ENCODE data around the gene ATAD3B.

The ATAD3B gene

DNA sequence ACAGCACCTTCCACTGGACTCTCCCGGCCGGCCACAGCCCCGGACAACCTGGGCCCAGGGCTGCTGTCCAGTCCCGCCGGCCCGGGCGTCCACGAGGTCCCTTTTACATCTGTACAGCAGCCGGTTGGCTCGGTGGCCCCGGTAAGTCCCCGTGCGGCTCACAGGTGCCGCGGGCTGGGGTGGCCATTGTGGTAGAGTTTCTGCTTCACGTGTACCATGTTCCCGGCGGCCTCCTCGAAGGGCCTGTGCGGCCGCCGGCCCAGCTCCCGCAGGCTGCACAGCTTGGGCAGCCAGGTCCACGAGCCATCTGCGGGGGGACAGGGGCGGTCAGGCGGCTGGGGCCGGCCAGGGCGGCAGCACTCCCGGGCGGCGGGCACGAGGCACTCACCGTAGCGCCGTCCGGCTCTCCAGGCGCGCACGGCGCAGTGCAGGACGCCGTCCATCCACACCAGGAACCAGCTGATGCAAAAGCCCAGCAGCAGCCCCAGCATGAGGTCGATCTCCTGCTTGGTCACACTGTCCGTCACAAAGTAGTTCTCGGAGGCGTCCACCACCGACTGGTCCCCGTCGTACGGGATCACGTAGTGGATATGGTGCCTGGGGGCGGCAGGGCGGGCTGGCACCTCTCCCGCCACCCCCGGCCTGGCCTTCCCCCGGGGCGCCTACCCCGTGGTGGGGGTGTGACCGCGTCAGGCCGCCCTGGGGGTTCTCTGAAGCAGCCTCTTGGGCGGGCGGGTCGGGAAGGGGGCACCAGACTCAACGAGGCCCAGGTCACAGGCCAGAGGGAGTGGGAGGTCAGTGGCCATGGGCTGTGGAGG is 63.8 kb downstream of the ATAD3B start:
- POLR2A ChIA-PET = interaction anchor here (0.5 to 0.8 kb wide), 2 partner anchors 48 to 133 kb away, joined by 3 read pairs; no protein-coding TSS in a partner anchor
- TF ChIP-seq ZNF274 (IDR thresholded peaks at IDR 0.05; ENCODE audit: low read length) = no peak
- no peak for TF ChIP-seq ZNF274 (tag by site-specific recombination; IDR thresholded peaks at IDR 0.05; ENCODE audit: borderline replicate concordance)
- TF ChIP-seq ZNF169 (tag by site-specific recombination; IDR thresholded peaks at IDR 0.05) = no peak
- TF ChIP-seq ZFHX2 (tag by site-specific recombination; conservative IDR thresholded peaks at IDR 0.05) = peak; percentile 39; the same call in 1 of the 2 replicates
- no peak for TF ChIP-seq ZNF2 (tag by site-specific recombination; IDR thresholded peaks at IDR 0.05)
- no peak for TF ChIP-seq KLF9 (tag by site-specific recombination; IDR thresholded peaks at IDR 0.05; ENCODE audit: low read depth)
- no peak for TF ChIP-seq ZNF600 (tag by site-specific recombination; IDR thresholded peaks at IDR 0.05)
- TF ChIP-seq CTCF (tag by site-specific recombination; IDR thresholded peaks at IDR 0.05) = no peak
- TF ChIP-seq ZSCAN16 (tag by site-specific recombination; IDR thresholded peaks at IDR 0.05) = no peak
- TF ChIP-seq ZNF747 (tag by site-specific recombination; IDR thresholded peaks at IDR 0.05) = no peak
- no peak for TF ChIP-seq ZNF830 (tag by site-specific recombination; IDR thresholded peaks at IDR 0.05; ENCODE audit: low read depth)
- TF ChIP-seq, protein P1, sequence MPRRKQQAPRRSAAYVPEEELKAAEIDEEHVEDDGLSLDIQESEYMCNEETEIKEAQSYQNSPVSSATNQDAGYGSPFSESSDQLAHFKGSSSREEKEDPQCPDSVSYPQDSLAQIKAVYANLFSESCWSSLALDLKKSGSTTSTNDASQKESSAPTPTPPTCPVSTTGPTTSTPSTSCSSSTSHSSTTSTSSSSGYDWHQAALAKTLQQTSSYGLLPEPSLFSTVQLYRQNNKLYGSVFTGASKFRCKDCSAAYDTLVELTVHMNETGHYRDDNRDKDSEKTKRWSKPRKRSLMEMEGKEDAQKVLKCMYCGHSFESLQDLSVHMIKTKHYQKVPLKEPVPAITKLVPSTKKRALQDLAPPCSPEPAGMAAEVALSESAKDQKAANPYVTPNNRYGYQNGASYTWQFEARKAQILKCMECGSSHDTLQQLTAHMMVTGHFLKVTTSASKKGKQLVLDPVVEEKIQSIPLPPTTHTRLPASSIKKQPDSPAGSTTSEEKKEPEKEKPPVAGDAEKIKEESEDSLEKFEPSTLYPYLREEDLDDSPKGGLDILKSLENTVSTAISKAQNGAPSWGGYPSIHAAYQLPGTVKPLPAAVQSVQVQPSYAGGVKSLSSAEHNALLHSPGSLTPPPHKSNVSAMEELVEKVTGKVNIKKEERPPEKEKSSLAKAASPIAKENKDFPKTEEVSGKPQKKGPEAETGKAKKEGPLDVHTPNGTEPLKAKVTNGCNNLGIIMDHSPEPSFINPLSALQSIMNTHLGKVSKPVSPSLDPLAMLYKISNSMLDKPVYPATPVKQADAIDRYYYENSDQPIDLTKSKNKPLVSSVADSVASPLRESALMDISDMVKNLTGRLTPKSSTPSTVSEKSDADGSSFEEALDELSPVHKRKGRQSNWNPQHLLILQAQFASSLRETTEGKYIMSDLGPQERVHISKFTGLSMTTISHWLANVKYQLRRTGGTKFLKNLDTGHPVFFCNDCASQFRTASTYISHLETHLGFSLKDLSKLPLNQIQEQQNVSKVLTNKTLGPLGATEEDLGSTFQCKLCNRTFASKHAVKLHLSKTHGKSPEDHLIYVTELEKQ (tag by site-specific recombination; IDR thresholded peaks at IDR 0.05; ENCODE audit: borderline replicate concordance) = no peak
- TF ChIP-seq ZNF449 (tag by site-specific recombination; IDR thresholded peaks at IDR 0.05) = no peak
- TF ChIP-seq EGR2 (tag by site-specific recombination; IDR thresholded peaks at IDR 0.05; ENCODE audit: low read depth) = peak; percentile 30; the same call in 1 of the 2 replicates
- TF ChIP-seq ZNF596 (tag by site-specific recombination; IDR thresholded peaks at IDR 0.05) = no peak
- TF ChIP-seq ZNF114 (tag by site-specific recombination; IDR thresholded peaks at IDR 0.05) = no peak
- no peak for TF ChIP-seq ZNF121 (tag by site-specific recombination; IDR thresholded peaks at IDR 0.05)
- TF ChIP-seq ZNF416 (tag by site-specific recombination; IDR thresholded peaks at IDR 0.05) = no peak
- no peak for TF ChIP-seq ZNF791 (tag by site-specific recombination; IDR thresholded peaks at IDR 0.05)
- no peak for TF ChIP-seq WT1 (tag by site-specific recombination; IDR thresholded peaks at IDR 0.05)
- TF ChIP-seq ZNF146 (tag by site-specific recombination; IDR thresholded peaks at IDR 0.05) = no peak
- 0 out of 2 replicates have a peak, but pooled peaks have one; percentile 22 for TF ChIP-seq KLF8 (tag by site-specific recombination; IDR thresholded peaks at IDR 0.05)
- TF ChIP-seq, protein P2, sequence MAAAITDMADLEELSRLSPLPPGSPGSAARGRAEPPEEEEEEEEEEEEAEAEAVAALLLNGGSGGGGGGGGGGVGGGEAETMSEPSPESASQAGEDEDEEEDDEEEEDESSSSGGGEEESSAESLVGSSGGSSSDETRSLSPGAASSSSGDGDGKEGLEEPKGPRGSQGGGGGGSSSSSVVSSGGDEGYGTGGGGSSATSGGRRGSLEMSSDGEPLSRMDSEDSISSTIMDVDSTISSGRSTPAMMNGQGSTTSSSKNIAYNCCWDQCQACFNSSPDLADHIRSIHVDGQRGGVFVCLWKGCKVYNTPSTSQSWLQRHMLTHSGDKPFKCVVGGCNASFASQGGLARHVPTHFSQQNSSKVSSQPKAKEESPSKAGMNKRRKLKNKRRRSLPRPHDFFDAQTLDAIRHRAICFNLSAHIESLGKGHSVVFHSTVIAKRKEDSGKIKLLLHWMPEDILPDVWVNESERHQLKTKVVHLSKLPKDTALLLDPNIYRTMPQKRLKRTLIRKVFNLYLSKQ (tag by site-specific recombination; IDR thresholded peaks at IDR 0.05; ENCODE audit: borderline replicate concordance) = no peak
- Histone ChIP-seq H3K27ac (ENCODE audit: extremely low read depth, low read depth, low read length) (no peak overlapping the region), H3K4me1 (ENCODE audit: control insufficient read depth, insufficient read depth, low read length) (no peaks in the 10 kb centered on the region), H3K9me3 (ENCODE audit: control insufficient read depth, insufficient read depth, low read depth, low read length) (no peaks in the 10 kb centered on the region), H3K36me3 (ENCODE audit: control insufficient read depth in 2 of 2, insufficient read depth in 1 of 2, low read length in 2 of 2) (peaks cover 0 to 54% of the 10 kb centered on the region in 2 experiments; a peak in 2 of 3 replicates), H3K4me3 (ENCODE audit: low read depth, low read length) (no peak overlapping the region)
- CTCF ChIA-PET = no interaction called here

All from HEK293 (cell line).